ENCODE data around the gene PDIA5.

The PDIA5 gene

GRCh38 chr3:123161167-123161566, 94.3 kb downstream of the PDIA5 start:
- TF ChIP-seq CTCF (IDR thresholded peaks at IDR 0.05; ENCODE audit: insufficient read depth, low read depth, low read length, missing control alignments) = no peak
- no peak for DNase-seq (ENCODE audit: low read depth)
- no peak overlapping the region for H3K4me3 ChIP-seq (ENCODE audit: low read length)

- no peak overlapping the region for H3K4me3 ChIP-seq (ENCODE audit: low read length)
- no peak for DNase-seq (ENCODE audit: low read depth)
- no peak for TF ChIP-seq CTCF (IDR thresholded peaks at IDR 0.05; ENCODE audit: insufficient read depth, low read depth, low read length, missing control alignments)
Measured at GRCh38 chr3:123163141-123163540, 96.3 kb downstream of the PDIA5 start.

GRCh38 chr3:123165163-123165562, 98.3 kb downstream of the PDIA5 start:
- no peak for TF ChIP-seq CTCF (IDR thresholded peaks at IDR 0.05; ENCODE audit: insufficient read depth, low read depth, low read length, missing control alignments)
- no peak for DNase-seq (ENCODE audit: low read depth)
- no peak overlapping the region for H3K4me3 ChIP-seq (ENCODE audit: low read length)

GRCh38 chr3:123167686-123168085, 100.9 kb downstream of the PDIA5 start:
- no peak for DNase-seq (ENCODE audit: low read depth)
- no peak for TF ChIP-seq CTCF (IDR thresholded peaks at IDR 0.05; ENCODE audit: insufficient read depth, low read depth, low read length, missing control alignments)
- no peak overlapping the region for H3K4me3 ChIP-seq (ENCODE audit: low read length)

GRCh38 chr3:123168122-123168521, 101.3 kb downstream of the PDIA5 start:
- no peak for DNase-seq (ENCODE audit: low read depth)
- no peak for TF ChIP-seq CTCF (IDR thresholded peaks at IDR 0.05; ENCODE audit: insufficient read depth, low read depth, low read length, missing control alignments)
- no peak overlapping the region for H3K4me3 ChIP-seq (ENCODE audit: low read length)

- no peak for DNase-seq (ENCODE audit: low read depth)
- TF ChIP-seq CTCF (IDR thresholded peaks at IDR 0.05; ENCODE audit: insufficient read depth, low read depth, low read length, missing control alignments) = no peak
- H3K4me3 ChIP-seq (ENCODE audit: low read length) = no peak overlapping the region
Measured at GRCh38 chr3:123168605-123169004, 101.8 kb downstream of the PDIA5 start.

GRCh38 chr3:123169492-123169929, 102.7 kb downstream of the PDIA5 start:
- TF ChIP-seq CTCF (IDR thresholded peaks at IDR 0.05; ENCODE audit: insufficient read depth, low read depth, low read length, missing control alignments) = no peak
- DNase-seq (ENCODE audit: low read depth) = no peak
- H3K4me3 ChIP-seq (ENCODE audit: low read length) = no peak overlapping the region

All from epithelial cell of esophagus (primary cell).